ENCODE data around the gene TNPO3. TPM values are rescaled to one million over a fixed set of nuclear protein-coding genes. Genes with fewer than 3 reads are reported as not detected.

TNPO3 gene
- total RNA-seq, 4 donors from 2014 or later, result 34.6 to 48.5 (median 45.2) TPM

DNA sequence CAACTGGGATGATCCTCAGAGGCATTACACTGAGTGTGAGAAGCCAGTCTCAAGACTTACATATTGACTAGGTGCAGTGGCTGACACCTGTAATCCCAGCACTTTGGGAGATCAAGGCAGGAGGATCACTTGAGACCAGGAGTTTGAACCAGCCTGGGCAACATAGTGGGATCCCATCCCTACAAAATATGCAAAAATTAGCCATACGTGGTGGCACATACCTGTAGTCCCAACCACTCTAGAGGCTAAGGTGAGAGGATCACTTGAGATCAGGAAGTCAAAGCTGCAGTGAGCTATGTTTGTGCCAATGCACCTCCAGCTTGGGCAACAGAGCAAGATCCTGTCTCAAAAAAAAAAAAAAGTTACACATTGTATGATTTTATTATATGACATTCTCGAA lies 23.5 kb upstream of the TNPO3 start:
- TF ChIP-seq, protein P1, sequence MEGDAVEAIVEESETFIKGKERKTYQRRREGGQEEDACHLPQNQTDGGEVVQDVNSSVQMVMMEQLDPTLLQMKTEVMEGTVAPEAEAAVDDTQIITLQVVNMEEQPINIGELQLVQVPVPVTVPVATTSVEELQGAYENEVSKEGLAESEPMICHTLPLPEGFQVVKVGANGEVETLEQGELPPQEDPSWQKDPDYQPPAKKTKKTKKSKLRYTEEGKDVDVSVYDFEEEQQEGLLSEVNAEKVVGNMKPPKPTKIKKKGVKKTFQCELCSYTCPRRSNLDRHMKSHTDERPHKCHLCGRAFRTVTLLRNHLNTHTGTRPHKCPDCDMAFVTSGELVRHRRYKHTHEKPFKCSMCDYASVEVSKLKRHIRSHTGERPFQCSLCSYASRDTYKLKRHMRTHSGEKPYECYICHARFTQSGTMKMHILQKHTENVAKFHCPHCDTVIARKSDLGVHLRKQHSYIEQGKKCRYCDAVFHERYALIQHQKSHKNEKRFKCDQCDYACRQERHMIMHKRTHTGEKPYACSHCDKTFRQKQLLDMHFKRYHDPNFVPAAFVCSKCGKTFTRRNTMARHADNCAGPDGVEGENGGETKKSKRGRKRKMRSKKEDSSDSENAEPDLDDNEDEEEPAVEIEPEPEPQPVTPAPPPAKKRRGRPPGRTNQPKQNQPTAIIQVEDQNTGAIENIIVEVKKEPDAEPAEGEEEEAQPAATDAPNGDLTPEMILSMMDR (IDR thresholded peaks at IDR 0.05), result no peak
- TF ChIP-seq POLR2A (IDR thresholded peaks at IDR 0.05), result no peak
- no peak for TF ChIP-seq EP300 (IDR thresholded peaks at IDR 0.05)
- no peak for TF ChIP-seq POLR2AphosphoS5 (IDR thresholded peaks at IDR 0.05)
- H3K27me3 ChIP-seq, result peaks cover 27% of the 10 kb centered on the region
- no peaks in the 10 kb centered on the region for H3K4me1 ChIP-seq
- no peak for ATAC-seq
- H3K36me3 ChIP-seq, result no peaks in the 10 kb centered on the region
- 76 to 83% methylated on average over 2 of the region's 2 CpGs for WGBS, 2 donors (ENCODE audit: low coverage in 1 of 2)
- H3K4me3 ChIP-seq, result no peak overlapping the region
- no peaks in the 10 kb centered on the region for H3K9me3 ChIP-seq
- H3K27ac ChIP-seq, result no peak overlapping the region

DNA sequence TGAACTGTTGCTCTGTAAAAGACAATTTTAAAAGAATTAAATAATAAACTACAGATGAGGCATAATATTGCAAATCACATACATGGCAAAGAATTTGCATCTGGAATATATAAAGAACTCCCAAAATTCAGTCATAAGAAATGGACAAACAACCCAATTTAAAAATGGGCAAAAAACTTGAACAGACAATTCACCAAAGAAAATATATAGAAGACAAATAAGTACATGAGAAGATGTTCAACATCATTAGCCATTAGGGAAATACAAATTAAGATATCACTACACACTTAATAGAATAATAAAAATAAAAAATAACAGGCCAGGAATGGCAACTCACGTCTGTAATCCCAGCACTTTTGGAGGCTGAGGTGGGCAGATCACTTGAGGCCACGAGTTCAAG lies 22.0 kb upstream of the TNPO3 start:
- ATAC-seq, result no peak
- Histone ChIP-seq H3K27ac (no peak overlapping the region), H3K36me3 (no peaks in the 10 kb centered on the region), H3K27me3 (peaks cover 18% of the 10 kb centered on the region), H3K4me3 (no peak overlapping the region), H3K9me3 (no peaks in the 10 kb centered on the region), H3K4me1 (no peaks in the 10 kb centered on the region)
- WGBS, 2 donors (ENCODE audit: low coverage in 1 of 2), result 88% methylated on average over 2 of the region's 2 CpGs
- TF ChIP-seq, protein P1 (IDR thresholded peaks at IDR 0.05), result no peak
- no peak for TF ChIP-seq POLR2A (IDR thresholded peaks at IDR 0.05)

DNA sequence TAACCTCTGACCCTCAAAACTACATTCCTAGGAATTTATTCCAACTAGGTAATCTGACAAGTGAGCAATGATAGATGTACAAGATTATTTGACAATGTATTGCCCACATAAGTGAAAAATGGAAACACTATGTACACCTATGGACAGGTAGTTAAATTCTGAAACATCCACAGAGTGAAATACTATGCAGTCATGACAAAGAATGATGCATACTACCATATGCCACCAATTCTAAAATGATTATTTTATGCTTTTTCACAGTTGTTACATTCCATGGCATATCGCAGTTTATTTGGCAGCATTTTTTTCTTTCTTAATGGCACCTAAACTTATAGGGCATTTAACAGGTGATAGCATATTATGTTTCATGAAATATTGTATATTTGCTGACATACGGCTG lies 20.1 kb upstream of the TNPO3 start:
- no peaks in the 10 kb centered on the region for H3K9me3 ChIP-seq
- H3K4me1 ChIP-seq, result no peaks in the 10 kb centered on the region
- peaks cover 20% of the 10 kb centered on the region for H3K27me3 ChIP-seq
- ATAC-seq, result no peak
- no peak overlapping the region for H3K4me3 ChIP-seq
- no peak overlapping the region for H3K27ac ChIP-seq
- TF ChIP-seq, protein P1 (IDR thresholded peaks at IDR 0.05), result no peak
- TF ChIP-seq POLR2AphosphoS5 (IDR thresholded peaks at IDR 0.05) (no peak), POLR2A (IDR thresholded peaks at IDR 0.05) (no peak), EP300 (IDR thresholded peaks at IDR 0.05) (no peak)
- H3K36me3 ChIP-seq, result no peaks in the 10 kb centered on the region
- 80 to 100% methylated on average over 2 of the region's 2 CpGs for WGBS, 2 donors (ENCODE audit: low coverage in 1 of 2)

DNA sequence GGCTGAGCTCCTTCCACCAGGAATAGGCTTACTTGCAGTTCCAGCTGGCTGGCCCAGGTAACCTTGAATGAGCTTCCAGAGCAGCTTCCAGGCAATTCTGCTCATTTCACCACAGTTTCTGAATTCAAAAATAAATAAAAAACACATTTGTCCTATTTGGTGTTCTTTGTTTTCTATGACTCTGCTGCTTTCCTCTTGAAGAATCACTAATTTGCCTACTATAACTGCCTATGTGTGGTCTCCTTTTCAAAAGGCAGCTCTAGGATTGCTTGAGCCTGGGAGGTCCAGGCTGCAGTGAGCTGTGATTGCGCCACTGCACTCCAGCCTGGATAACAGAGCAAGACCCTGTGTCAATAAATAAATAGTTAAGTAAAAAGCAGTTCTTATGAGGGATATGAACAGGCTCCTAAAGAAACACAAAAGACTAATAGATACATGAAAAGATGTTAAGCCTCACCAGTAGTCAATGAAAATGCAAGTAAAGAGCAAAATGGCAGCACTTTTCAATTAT lies 19.5 kb upstream of the TNPO3 start:
- no peaks in the 10 kb centered on the region for H3K4me1 ChIP-seq
- TF ChIP-seq POLR2A (IDR thresholded peaks at IDR 0.05), result no peak
- TF ChIP-seq, protein P1 (IDR thresholded peaks at IDR 0.05), result no peak
- no peak for TF ChIP-seq POLR2AphosphoS5 (IDR thresholded peaks at IDR 0.05)
- no peak for TF ChIP-seq EP300 (IDR thresholded peaks at IDR 0.05)
- ATAC-seq, result no peak
- H3K9me3 ChIP-seq, result no peaks in the 10 kb centered on the region
- no peaks in the 10 kb centered on the region for H3K36me3 ChIP-seq
- no peak overlapping the region for H3K27ac ChIP-seq
- no peak overlapping the region for H3K4me3 ChIP-seq
- H3K27me3 ChIP-seq, result peaks cover 26% of the 10 kb centered on the region
- 80 to 83% methylated on average over 1 of the region's 1 CpG for WGBS, 2 donors (ENCODE audit: low coverage in 1 of 2)

DNA sequence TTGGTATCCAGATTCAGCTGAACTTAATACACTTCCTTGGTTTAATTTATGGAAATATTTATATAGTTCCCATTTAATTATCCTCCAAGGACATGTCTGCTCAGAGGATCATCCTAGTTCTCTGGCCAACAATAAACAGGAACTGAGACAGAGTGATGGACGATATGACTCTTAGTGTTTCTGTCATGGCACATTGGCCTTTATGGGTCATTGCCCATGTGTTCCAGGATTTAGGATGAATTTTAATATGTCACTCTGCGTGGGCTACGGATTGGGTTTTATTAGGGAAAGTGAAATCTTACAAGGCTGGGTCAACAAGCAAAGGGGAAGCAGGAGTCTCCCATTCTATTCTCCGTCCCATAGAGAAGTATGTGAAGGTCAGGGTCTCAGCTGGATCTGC lies 18.8 kb upstream of the TNPO3 start:
- H3K9me3 ChIP-seq, result no peaks in the 10 kb centered on the region
- TF ChIP-seq, protein P1 (IDR thresholded peaks at IDR 0.05), result no peak
- TF ChIP-seq EP300 (IDR thresholded peaks at IDR 0.05) (no peak), POLR2A (IDR thresholded peaks at IDR 0.05) (no peak), POLR2AphosphoS5 (IDR thresholded peaks at IDR 0.05) (no peak)
- H3K36me3 ChIP-seq, result no peaks in the 10 kb centered on the region
- H3K4me1 ChIP-seq, result no peaks in the 10 kb centered on the region
- H3K27me3 ChIP-seq, result peaks cover 33% of the 10 kb centered on the region
- no peak overlapping the region for H3K4me3 ChIP-seq
- WGBS, 2 donors (ENCODE audit: low coverage in 1 of 2), result 71% methylated on average over 1 to 4 of the region's 4 CpGs
- ATAC-seq, result no peak
- H3K27ac ChIP-seq, result no peak overlapping the region

Data from gastroesophageal sphincter (tissue), 4 donors.